GM23248 (cell line): ENCODE data around the gene TMEM229A. TPM values are rescaled to one million over a fixed set of nuclear protein-coding genes. Genes with fewer than 3 reads are reported as not detected.

Source experiments
- DNase-seq: peaks from one replicate; pipeline ENCODE4 v3.0.0-alpha.2; 2015
- H2AFZ ChIP-seq: fragments of 200-600 bp; sonication (generic); 2 replicates; pipeline ENCODE4 v1.6.1; 2016; ENCODE audit warnings: antibody characterized with exemption
- H3F3A ChIP-seq: fragments of 200-600 bp; sonication (generic); 2 replicates; pipeline ENCODE4 v1.6.1; 2016; ENCODE audit warnings: mild to moderate bottlenecking, antibody characterized with exemption, mixed run types; ENCODE audit not compliant: insufficient read depth
- H3K27ac ChIP-seq: fragments of 200-600 bp; sonication (generic); 2 replicates; pipeline ENCODE4 v1.5.1; 2016; ENCODE audit warnings: mild to moderate bottlenecking
- H3K27me3 ChIP-seq: fragments of 200-600 bp; sonication (generic); replicated peaks from 2 replicates; pipeline ENCODE4 v1.6.1; 2016; ENCODE audit warnings: mild to moderate bottlenecking; ENCODE audit not compliant: insufficient read depth
- H3K36me3 ChIP-seq: fragments of 200-600 bp; sonication (generic); 2 replicates; pipeline ENCODE4 v1.6.1; 2016; ENCODE audit warnings: low read depth, mild to moderate bottlenecking
- H3K4me1 ChIP-seq: fragments of 200-600 bp; sonication (generic); 2 replicates; pipeline ENCODE4 v1.6.1; 2016; ENCODE audit warnings: mild to moderate bottlenecking; ENCODE audit not compliant: insufficient read depth
- H3K4me2 ChIP-seq: fragments of 200-600 bp; sonication (generic); one replicate; pipeline ENCODE4 v1.6.1; 2016; ENCODE audit warnings: mild to moderate bottlenecking; ENCODE audit not compliant: unreplicated experiment
- H3K4me3 ChIP-seq: fragments of 200-600 bp; sonication (generic); 2 replicates; pipeline ENCODE4 v1.5.1; 2016; ENCODE audit warnings: mild to moderate bottlenecking
- H3K79me2 ChIP-seq: fragments of 200-600 bp; sonication (generic); 2 replicates; pipeline ENCODE4 v1.6.1; 2016; ENCODE audit warnings: mild to moderate bottlenecking; ENCODE audit not compliant: insufficient read depth
- H3K9ac ChIP-seq: fragments of 200-600 bp; sonication (generic); 2 replicates; pipeline ENCODE4 v1.6.1; 2016; ENCODE audit warnings: mild to moderate bottlenecking
- H3K9me2 ChIP-seq: fragments of 200-600 bp; sonication (generic); 2 replicates; pipeline ENCODE4 v1.6.1; 2016; ENCODE audit warnings: mixed run types, mild to moderate bottlenecking, moderate library complexity; ENCODE audit not compliant: insufficient read depth
- H3K9me3 ChIP-seq: fragments of 200-600 bp; sonication (generic); one replicate; pipeline ENCODE4 v1.6.1; 2017; ENCODE audit warnings: low read depth
- H4K20me1 ChIP-seq: fragments of 200-600 bp; sonication (generic); 2 replicates; pipeline ENCODE4 v1.6.0; 2016; ENCODE audit not compliant: insufficient read depth
- EZH2 ChIP-seq: fragments of 200-600 bp; sonication (generic); IDR thresholded peaks from 2 replicates; pipeline ENCODE4 v1.6.1; 2018; ENCODE audit warnings: antibody characterized with exemption, mild to moderate bottlenecking; ENCODE audit not compliant: insufficient read depth, poor library complexity, severe bottlenecking
- EZH2phosphoT487 ChIP-seq: fragments of 200-600 bp; sonication (generic); IDR thresholded peaks from 2 replicates; pipeline ENCODE4 v1.6.1; 2018; ENCODE audit warnings: antibody characterized with exemption, moderate library complexity, mild to moderate bottlenecking, low read depth; ENCODE audit not compliant: insufficient read depth
- WGBS, 2 experiments: methylation state at CpG; one replicate each; pipeline ENCODE4 v1.1.6; 2015 to 2017; ENCODE audit warnings: low lambda C conversion rate in 2 of 2, low coverage in 1 of 2; ENCODE audit errors: missing lambda C conversion rate in 2 of 2; 5-methylcytosine and 5-hydroxymethylcytosine counted together
- in situ Hi-C: fragments of 300-500 bp; cut with MboI; formaldehyde crosslinking; loops from 2 replicates; pipeline ENCODE4 v1.15.0; 2020
- polyA plus RNA-seq: library from polyadenylated mRNA; unstranded; fragments of >200 nt; fragmentation: Nextera tagmentation; extraction: Ambion mirVana; gene quantifications from 2 replicates; pipeline ENCODE4 v1.2.1, GENCODE V29; 2016
- total RNA-seq: library from RNA; depleted of rRNA; stranded (reverse); fragments of >200 nt; shearing (Covaris generic); gene quantifications from 2 replicates; pipeline ENCODE4 v1.2.3, GENCODE V29; 2014

TMEM229A gene
- total and polyA plus RNA-seq, 2 experiments from 2014 or later = not detected

DNA sequence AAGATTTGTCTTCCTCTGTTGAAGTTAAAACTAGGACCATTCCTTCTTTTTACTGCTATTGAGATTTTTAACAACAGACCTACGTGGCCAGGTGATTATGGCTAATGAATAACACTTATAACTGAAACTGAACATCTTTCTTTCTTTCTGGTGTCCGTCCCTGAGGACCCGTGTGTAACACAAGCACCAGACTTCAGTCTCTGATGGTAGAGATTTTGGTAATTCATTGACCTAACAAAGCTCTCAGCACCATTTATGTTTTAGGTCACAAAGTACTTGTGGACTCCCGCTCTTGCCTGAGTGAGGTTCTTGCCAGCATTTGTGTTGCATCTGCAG, 40.4 kb upstream of the TMEM229A start:
- Histone ChIP-seq H3K9me2 (no peaks in the 10 kb centered on the region), H3K27me3 (no peaks in the 10 kb centered on the region), H3K36me3 (no peaks in the 10 kb centered on the region), H4K20me1 (no peaks in the 10 kb centered on the region), H3F3A (no peaks in the 10 kb centered on the region), H3K4me1 (no peaks in the 10 kb centered on the region), H3K27ac (no peak overlapping the region), H3K4me3 (no peak overlapping the region), H3K9ac (no peak overlapping the region), H3K79me2 (no peaks in the 10 kb centered on the region), H3K4me2 (no peak overlapping the region), H2AFZ (no peak overlapping the region), H3K9me3 (no peaks in the 10 kb centered on the region)
- TF ChIP-seq EZH2 (no peak), EZH2phosphoT487 (no peak)
- 9 to 10% methylated on average over 4 of the region's 4 CpGs for WGBS, 2 experiments
- no peak for DNase-seq
- in situ Hi-C loops = no loop called here

DNA sequence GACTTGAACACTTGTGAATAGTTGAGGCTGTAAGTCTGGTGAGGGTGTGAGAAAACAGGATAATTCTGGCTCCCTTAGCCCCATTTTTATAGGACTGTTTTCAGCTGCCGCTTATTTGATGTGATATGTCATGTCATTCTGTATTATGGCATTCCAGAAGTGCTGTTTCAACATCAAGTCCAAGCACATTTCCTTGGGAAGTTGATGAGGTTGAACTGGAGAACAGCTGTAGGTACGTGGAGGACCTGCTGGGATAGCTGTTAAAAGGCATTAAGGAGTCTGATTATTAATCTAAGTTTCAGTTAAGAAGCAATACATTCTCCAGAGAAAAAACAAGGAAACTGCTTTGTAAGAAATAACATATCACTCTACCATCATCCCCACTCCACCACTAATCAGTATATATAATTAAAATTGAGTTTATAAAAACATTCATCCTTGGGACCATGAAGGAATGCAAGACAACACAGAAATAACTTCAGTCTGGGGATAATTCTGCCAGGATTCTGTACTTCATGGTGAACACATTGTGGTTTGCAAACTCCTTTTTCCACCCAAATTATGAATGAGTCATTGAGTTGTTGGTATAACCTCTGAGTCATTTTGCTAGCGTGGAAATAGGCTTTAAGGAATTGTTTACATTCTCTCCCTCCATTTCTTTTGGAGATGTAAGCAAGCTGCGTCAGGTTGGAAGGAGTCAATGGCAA, 39.9 kb upstream of the TMEM229A start:
- no peaks in the 10 kb centered on the region for H3F3A ChIP-seq
- no peaks in the 10 kb centered on the region for H3K4me1 ChIP-seq
- no peaks in the 10 kb centered on the region for H3K9me2 ChIP-seq
- no peak for TF ChIP-seq EZH2
- TF ChIP-seq EZH2phosphoT487 = no peak
- H3K27me3 ChIP-seq = no peaks in the 10 kb centered on the region
- no peaks in the 10 kb centered on the region for H3K36me3 ChIP-seq
- H3K4me3 ChIP-seq = no peak overlapping the region
- DNase-seq = peak; percentile 52
- WGBS, 2 experiments = 23 to 29% methylated on average over 4 of the region's 4 CpGs
- H3K27ac ChIP-seq = no peak overlapping the region
- no peaks in the 10 kb centered on the region for H3K9me3 ChIP-seq
- no peaks in the 10 kb centered on the region for H3K79me2 ChIP-seq
- in situ Hi-C loops = no loop called here
- no peak overlapping the region for H3K4me2 ChIP-seq
- H2AFZ ChIP-seq = no peak overlapping the region
- no peaks in the 10 kb centered on the region for H4K20me1 ChIP-seq
- no peak overlapping the region for H3K9ac ChIP-seq

DNA sequence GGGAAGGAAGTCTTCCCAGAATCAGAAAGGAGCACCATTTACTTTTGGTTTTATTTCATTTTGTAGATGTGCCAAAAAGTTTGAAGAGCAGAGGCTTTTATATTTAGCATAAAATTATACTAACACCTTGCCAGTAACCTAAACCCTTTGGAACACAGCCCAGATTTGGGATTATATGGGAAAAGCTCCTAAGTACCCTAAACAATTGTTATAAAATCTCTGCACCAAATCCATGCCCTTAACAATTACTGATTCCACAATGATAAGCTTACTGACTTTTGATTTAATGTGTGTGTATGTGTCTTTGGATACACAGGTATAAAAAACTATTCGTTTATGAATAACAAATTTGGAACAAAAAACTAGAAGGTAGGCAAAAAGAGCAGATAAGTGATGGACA, 39.0 kb upstream of the TMEM229A start:
- H3K9me3 ChIP-seq = no peaks in the 10 kb centered on the region
- in situ Hi-C loops = no loop called here
- H3K4me3 ChIP-seq = no peak overlapping the region
- no peak overlapping the region for H2AFZ ChIP-seq
- H3K4me1 ChIP-seq = no peaks in the 10 kb centered on the region
- H4K20me1 ChIP-seq = no peaks in the 10 kb centered on the region
- WGBS, 2 experiments = 0 to 3% methylated on average over 1 of the region's 1 CpG
- no peaks in the 10 kb centered on the region for H3F3A ChIP-seq
- no peak overlapping the region for H3K27ac ChIP-seq
- no peaks in the 10 kb centered on the region for H3K9me2 ChIP-seq
- H3K4me2 ChIP-seq = no peak overlapping the region
- H3K27me3 ChIP-seq = no peaks in the 10 kb centered on the region
- H3K36me3 ChIP-seq = no peaks in the 10 kb centered on the region
- no peaks in the 10 kb centered on the region for H3K79me2 ChIP-seq
- no peak overlapping the region for H3K9ac ChIP-seq
- DNase-seq = no peak
- TF ChIP-seq EZH2phosphoT487 = no peak

DNA sequence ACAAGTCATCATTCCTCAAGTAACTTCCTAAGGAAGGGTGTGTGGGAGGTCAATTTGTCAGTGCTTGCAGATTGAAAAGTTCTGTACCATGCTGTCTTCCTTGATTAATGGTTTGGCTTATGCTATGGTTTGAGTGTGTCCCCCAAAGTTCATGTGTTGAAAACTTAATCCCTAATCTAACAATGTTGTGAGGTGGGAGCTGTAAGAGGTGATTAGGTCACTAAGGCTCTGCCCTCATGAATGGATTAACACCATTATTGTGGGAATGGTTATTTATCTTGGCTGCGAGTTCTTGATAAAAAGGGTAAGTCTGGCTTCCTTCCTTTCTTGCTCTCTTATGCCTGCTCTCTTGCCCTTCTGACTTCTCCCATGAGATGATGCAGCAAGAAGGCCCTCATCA, 29.3 kb upstream of the TMEM229A start:
- Histone ChIP-seq H4K20me1 (no peaks in the 10 kb centered on the region), H3K4me2 (no peak overlapping the region), H3K79me2 (no peaks in the 10 kb centered on the region), H3K27ac (no peak overlapping the region), H3F3A (no peaks in the 10 kb centered on the region), H3K4me1 (no peaks in the 10 kb centered on the region), H2AFZ (no peak overlapping the region), H3K9me3 (no peaks in the 10 kb centered on the region), H3K9ac (no peak overlapping the region), H3K9me2 (no peaks in the 10 kb centered on the region), H3K36me3 (no peaks in the 10 kb centered on the region), H3K27me3 (no peaks in the 10 kb centered on the region), H3K4me3 (no peak overlapping the region)
- 29 to 48% methylated on average over 1 of the region's 1 CpG for WGBS, 2 experiments
- TF ChIP-seq EZH2 (no peak), EZH2phosphoT487 (no peak)
- in situ Hi-C loops = no loop called here
- DNase-seq = no peak

DNA sequence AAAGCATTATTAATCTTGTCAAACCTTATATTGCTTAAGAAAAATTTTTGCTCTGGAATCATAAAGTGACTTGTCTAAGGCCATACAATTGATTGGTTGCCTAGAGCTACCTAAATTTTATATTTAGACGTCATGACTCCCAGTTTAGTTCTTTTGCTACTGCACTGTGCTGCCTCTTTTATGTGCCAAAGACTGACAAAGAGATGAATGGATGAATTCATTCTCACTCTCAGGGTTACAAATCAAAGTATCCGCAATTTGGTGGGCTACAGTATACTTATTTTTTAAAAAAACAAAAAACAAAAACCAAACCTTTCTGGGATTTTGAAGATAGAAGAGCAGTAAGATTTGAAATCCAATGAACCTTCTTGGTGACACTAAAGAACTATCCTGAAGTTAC, 27.7 kb upstream of the TMEM229A start:
- H2AFZ ChIP-seq = no peak overlapping the region
- H3K4me3 ChIP-seq = no peak overlapping the region
- no peak for TF ChIP-seq EZH2
- H3K36me3 ChIP-seq = no peaks in the 10 kb centered on the region
- no peaks in the 10 kb centered on the region for H3K4me1 ChIP-seq
- H3K9me3 ChIP-seq = no peaks in the 10 kb centered on the region
- H3K27me3 ChIP-seq = no peaks in the 10 kb centered on the region
- no peak for DNase-seq
- no peaks in the 10 kb centered on the region for H3F3A ChIP-seq
- no peak overlapping the region for H3K9ac ChIP-seq
- no peaks in the 10 kb centered on the region for H3K9me2 ChIP-seq
- WGBS, 2 experiments = 26 to 32% methylated on average over 2 of the region's 2 CpGs
- H3K4me2 ChIP-seq = no peak overlapping the region
- H4K20me1 ChIP-seq = no peaks in the 10 kb centered on the region
- H3K27ac ChIP-seq = no peak overlapping the region
- H3K79me2 ChIP-seq = no peaks in the 10 kb centered on the region
- in situ Hi-C loops = no loop called here
